AG10803 (cell line): ENCODE data around the gene NKIRAS2.

Experiments
- DNase-seq: peaks from one replicate; pipeline ENCODE4 v3.0.0; 2010; ENCODE audit warnings: low read depth
- H3K4me3 ChIP-seq: 2 replicates; pipeline ENCODE4 v1.5.1; 2011; ENCODE audit warnings: mild to moderate bottlenecking, low read length, control low read depth
- TF ChIP-seq, protein P1 (sequence below): conservative IDR thresholded peaks from 2 replicates; pipeline ENCODE4 v1.5.1; 2011; ENCODE audit warnings: mild to moderate bottlenecking, low read length, control low read depth, inconsistent platforms

Gene NKIRAS2

DNA sequence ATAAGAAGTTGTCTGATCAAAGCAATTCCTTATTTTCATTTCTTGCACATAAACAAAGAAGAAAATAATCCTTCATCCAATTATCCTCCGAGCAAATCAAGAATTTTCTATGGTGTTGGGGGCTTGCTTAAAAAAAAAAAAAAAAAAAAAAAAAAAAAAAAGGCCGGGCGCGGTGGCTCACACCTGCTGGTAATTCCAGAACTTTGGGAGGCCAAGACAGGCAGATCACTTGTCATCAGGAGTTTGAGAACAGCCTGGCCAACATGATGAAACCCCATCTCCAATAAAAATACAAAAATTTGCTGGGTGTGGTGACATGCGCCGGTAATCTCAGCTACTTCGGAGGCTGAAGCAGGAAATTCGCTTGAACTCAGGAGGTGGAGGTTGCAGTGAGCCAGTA, 34.0 kb upstream of the NKIRAS2 start:
- no peak for DNase-seq
- TF ChIP-seq, protein P1, sequence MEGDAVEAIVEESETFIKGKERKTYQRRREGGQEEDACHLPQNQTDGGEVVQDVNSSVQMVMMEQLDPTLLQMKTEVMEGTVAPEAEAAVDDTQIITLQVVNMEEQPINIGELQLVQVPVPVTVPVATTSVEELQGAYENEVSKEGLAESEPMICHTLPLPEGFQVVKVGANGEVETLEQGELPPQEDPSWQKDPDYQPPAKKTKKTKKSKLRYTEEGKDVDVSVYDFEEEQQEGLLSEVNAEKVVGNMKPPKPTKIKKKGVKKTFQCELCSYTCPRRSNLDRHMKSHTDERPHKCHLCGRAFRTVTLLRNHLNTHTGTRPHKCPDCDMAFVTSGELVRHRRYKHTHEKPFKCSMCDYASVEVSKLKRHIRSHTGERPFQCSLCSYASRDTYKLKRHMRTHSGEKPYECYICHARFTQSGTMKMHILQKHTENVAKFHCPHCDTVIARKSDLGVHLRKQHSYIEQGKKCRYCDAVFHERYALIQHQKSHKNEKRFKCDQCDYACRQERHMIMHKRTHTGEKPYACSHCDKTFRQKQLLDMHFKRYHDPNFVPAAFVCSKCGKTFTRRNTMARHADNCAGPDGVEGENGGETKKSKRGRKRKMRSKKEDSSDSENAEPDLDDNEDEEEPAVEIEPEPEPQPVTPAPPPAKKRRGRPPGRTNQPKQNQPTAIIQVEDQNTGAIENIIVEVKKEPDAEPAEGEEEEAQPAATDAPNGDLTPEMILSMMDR, result no peak
- no peak overlapping the region for H3K4me3 ChIP-seq

DNA sequence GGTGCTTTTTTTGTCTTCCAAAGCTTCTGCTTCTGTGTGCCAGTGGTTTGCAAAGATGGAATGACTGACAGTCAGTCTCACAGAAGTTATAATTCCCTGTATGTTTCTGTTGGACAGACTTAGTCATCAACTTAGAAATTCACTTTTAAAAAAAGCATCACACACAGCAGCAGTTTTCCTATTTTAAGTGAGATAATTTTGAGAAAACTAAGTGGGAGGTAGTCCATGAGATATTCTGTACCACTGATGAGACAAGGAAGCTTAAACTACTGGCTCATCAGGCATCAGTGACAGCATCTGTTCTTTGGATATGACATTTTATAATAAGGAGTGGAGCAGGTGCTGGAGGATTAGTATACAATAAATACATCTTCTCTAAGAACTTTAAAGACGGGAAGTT, 33.3 kb upstream of the NKIRAS2 start:
- no peak overlapping the region for H3K4me3 ChIP-seq
- TF ChIP-seq, protein P1, result no peak
- DNase-seq, result no peak

DNA sequence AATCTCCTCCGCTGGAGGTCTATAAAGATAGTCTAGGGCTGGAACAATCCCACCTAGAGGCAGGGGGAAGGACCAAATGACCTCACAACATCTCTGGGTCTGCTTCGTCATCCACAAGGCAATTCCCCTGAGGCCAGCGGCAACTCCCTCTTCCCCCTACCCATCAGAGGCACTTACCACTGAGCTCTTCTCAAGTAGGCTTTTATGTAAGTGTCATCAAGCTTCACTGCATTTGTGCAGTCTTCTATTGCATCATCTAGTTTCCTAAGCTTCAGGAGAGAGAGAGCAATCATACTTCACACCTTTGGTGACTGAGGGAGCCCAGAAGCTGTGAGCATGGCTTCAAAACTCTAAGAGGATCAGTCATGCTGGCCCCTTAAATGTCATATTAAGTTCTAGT, 32.2 kb upstream of the NKIRAS2 start:
- no peak for DNase-seq
- TF ChIP-seq, protein P1, result no peak

DNA sequence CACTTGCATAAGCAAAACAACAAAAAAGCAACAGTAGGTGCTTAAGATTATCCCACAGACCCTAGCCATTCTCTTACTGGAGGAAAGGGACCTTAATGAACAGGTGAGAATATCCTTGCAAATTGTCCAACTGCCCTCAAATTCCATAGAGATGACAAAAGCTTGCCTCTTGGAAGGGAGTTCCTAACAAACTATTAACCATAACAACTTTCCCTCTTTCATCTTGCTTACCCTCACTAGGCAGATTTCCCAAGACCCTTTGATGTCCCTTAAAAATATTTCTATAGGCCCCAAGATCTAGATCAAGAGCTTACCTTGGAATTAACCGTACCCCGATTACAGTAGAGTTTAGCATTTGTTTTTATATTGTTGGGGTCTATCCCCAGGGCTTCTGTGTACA, 31.5 kb upstream of the NKIRAS2 start:
- H3K4me3 ChIP-seq, result no peak overlapping the region
- TF ChIP-seq, protein P1, result no peak
- DNase-seq, result no peak

More for the DNA sequence above, 32.2 kb upstream of the NKIRAS2 start:
- H3K4me3 ChIP-seq, result no peak overlapping the region

DNA sequence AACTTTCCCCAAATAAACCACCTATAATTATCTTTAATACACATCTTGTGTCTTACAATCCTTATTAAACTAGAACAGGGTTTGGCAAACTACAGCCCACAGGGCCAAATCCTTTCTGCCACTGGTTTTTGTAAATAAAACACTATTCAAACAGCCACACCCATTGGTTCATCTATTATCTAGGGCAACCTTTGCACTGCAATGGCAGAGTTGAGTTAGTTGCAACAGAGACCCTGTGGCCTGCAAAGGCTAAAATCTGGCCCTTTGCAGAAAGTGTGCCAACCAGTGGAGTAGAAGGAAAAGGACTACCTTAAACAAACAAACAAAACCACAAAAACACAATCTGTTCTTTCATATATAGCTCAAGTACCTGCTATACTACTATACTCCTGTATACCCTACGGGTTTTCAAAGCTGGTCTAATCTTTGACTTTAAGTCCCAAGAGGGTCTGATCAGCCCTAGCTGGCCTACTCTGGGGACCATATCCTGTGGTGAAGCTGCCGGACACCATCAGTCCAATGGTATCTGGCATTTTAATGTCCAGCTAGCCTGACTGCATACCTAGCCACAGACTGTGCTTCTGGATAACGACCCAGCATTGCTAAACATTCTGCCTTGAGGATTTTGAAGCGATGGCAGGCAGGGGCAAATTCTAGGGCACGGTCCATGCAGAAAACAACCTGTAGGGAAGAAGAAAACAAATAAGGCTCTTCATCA, 30.0 kb upstream of the NKIRAS2 start:
- H3K4me3 ChIP-seq, result no peak overlapping the region
- TF ChIP-seq, protein P1, result no peak
- DNase-seq, result no peak

DNA sequence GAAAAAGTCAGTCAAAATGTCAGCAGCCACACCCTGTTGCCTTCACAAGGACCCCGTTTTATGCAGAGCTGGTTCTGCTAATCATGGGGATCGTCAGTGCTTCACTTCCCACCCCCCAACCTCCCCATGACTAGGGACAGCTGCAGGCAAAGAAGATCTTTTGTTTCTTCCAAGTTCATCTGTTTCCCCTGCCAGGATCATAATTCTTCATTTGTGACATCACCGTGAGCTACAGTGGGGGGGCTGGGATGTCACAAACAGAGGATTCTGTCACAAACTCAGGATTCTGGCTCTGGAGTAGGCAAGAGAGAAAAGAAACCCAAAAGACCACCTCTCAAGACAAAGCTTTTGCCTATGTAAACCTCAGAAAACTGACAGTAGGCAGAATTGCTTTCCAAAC, 27.3 kb upstream of the NKIRAS2 start:
- TF ChIP-seq, protein P1, result no peak
- no peak for DNase-seq
- H3K4me3 ChIP-seq, result no peak overlapping the region

DNA sequence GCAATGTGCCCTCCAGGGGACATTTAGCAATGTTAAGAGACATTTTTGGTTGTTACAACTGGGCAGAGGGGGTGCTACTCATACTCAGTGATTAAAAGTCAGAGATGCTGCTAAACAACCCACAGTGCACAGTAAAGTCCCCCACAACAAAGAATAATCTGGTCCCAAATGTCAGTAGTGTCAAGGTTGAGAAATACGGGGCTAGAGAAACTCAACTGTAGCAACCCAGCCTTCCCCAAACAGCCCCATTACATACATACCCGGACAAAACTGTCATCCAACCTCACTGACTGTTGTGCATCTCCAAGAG, 23.1 kb upstream of the NKIRAS2 start:
- no peak overlapping the region for H3K4me3 ChIP-seq
- DNase-seq, result no peak
- TF ChIP-seq, protein P1, result no peak
